ENCODE data around the gene CACFD1. TPM values are rescaled to one million over a fixed set of nuclear protein-coding genes. Genes with fewer than 3 reads are reported as not detected.
A peak's percentile ranks its signal among the peaks of the same experiment; 100 is the strongest.

The CACFD1 gene
- total and polyA plus RNA-seq, 11 donors: 8.0 to 21.9 (median 11.6) TPM

DNA sequence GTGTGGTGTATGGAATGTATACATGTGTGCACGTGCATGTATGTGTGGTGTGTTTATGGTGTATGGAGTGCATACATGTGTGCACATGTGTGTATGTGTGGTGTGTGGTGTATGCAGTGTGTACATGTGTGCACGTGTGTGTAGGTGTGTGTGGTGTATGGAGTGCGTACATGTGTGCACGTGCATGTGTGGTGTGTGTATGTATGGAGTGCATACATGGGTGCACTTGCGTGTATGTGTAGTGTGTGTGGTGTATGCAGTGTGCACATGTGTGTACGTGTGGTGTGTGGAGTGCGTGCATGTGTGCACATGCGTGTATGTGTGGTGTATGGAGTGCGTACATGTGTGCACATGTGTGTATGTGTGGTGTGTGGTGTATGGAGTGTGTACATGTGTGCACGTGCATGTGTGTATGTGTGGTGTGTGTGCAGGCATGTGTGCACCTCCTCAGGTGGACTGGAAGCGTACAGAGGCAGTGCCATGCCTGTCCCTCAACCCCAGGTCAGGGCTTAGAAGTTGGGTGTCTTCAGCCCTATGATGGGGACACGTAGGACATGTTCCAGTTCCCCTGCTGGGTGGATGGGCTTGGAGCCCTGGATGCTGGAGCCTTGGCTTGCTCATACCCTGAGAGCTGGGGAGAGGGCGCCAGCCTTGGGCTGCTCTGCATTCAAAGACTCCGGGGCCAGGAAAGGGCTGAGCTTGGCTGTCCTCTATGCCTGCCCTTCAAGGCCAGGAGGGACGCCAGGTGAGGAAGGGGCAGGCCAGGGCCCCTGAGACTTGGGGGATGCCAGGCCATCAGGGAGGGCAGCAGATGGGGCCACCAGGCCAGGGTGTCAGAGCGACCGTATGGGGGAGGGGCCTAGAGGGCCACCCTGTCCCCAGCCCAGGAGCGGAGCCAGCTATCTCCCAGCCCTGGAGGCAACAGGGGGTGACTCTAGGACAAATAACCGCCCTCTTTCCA, 52.8 kb downstream of the CACFD1 start:
- ATAC-seq (no peak), DNase-seq (peak in 2 of 5 donors; percentile 27 to 61)
- WGBS, 4 donors: 86 to 92% (median 90%) methylated on average over 17 to 19 of the region's 19 CpGs
- intact Hi-C loops (cut with DNase I): no loop called here
- H3K9me3 ChIP-seq: no peaks in the 10 kb centered on the region
- H3K27me3 ChIP-seq: no peaks in the 10 kb centered on the region
- no peak for TF ChIP-seq POLR2A (IDR thresholded peaks at IDR 0.05)
- TF ChIP-seq, protein P1, sequence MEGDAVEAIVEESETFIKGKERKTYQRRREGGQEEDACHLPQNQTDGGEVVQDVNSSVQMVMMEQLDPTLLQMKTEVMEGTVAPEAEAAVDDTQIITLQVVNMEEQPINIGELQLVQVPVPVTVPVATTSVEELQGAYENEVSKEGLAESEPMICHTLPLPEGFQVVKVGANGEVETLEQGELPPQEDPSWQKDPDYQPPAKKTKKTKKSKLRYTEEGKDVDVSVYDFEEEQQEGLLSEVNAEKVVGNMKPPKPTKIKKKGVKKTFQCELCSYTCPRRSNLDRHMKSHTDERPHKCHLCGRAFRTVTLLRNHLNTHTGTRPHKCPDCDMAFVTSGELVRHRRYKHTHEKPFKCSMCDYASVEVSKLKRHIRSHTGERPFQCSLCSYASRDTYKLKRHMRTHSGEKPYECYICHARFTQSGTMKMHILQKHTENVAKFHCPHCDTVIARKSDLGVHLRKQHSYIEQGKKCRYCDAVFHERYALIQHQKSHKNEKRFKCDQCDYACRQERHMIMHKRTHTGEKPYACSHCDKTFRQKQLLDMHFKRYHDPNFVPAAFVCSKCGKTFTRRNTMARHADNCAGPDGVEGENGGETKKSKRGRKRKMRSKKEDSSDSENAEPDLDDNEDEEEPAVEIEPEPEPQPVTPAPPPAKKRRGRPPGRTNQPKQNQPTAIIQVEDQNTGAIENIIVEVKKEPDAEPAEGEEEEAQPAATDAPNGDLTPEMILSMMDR (IDR thresholded peaks at IDR 0.05): no peak
- H3K27ac ChIP-seq: no peak overlapping the region
- no peak overlapping the region for H3K4me3 ChIP-seq
- H3K36me3 ChIP-seq: no peaks in the 10 kb centered on the region
- peaks cover 0 to 37% (median 22%) of the 10 kb centered on the region in 12 donors for H3K4me1 ChIP-seq

DNA sequence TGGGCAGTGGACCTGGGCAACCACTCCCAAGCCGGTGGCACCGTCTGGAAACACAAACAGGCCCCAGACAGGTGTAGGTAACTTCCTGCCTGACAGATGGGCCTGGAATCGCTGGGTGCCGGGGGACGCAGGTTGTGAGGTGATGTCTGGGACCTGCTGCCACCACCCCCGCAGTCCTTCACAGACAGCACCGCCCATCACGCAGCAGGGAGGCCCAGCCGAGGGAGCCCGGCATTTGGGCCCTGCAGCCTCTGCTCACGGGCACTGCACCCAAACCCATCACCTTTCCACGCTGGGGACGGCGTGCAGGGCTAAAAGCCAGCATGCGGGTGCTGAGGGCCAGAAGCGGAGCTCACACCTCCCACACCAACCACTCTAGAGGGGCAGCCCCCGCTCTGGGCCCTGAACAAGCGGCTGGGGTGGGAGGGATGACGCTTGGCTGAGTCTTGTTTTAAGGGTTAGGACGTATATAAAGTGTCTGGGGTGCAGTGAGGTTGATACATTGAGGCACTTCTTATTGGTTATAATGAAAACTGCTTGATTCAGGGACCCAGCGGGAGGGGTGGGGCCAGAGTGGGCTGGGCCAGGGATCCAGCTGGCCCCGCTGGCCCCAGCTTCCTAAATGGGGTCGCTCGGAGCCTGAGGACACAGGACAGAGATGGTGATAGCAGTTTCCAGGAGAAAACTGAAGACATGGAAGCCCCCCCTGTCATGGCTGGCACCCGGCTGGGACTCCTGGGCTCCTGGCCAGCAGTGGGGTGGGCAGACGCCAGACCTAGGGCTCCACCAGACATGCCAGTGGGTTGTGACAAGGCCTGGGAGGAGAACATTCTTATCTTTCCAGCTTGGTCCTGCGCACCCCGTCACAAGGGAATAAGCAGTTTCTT, 53.7 kb downstream of the CACFD1 start:
- Histone ChIP-seq H3K27ac (no peak overlapping the region), H3K4me3 (no peak overlapping the region), H3K27me3 (no peaks in the 10 kb centered on the region), H3K4me1 (peaks cover 0 to 37% (median 22%) of the 10 kb centered on the region in 12 donors), H3K9me3 (no peaks in the 10 kb centered on the region), H3K36me3 (no peaks in the 10 kb centered on the region)
- DNase-seq: peak in 2 of 5 donors; percentile 48 to 61
- peak in 1 of 4 donors; percentile 35 for ATAC-seq
- intact Hi-C loops (cut with DNase I): no loop called here
- WGBS, 4 donors: 65 to 73% (median 68%) methylated on average over 13 to 28 of the region's 28 CpGs
- TF ChIP-seq, protein P1 (IDR thresholded peaks at IDR 0.05): no peak
- TF ChIP-seq POLR2A (IDR thresholded peaks at IDR 0.05): no peak

DNA sequence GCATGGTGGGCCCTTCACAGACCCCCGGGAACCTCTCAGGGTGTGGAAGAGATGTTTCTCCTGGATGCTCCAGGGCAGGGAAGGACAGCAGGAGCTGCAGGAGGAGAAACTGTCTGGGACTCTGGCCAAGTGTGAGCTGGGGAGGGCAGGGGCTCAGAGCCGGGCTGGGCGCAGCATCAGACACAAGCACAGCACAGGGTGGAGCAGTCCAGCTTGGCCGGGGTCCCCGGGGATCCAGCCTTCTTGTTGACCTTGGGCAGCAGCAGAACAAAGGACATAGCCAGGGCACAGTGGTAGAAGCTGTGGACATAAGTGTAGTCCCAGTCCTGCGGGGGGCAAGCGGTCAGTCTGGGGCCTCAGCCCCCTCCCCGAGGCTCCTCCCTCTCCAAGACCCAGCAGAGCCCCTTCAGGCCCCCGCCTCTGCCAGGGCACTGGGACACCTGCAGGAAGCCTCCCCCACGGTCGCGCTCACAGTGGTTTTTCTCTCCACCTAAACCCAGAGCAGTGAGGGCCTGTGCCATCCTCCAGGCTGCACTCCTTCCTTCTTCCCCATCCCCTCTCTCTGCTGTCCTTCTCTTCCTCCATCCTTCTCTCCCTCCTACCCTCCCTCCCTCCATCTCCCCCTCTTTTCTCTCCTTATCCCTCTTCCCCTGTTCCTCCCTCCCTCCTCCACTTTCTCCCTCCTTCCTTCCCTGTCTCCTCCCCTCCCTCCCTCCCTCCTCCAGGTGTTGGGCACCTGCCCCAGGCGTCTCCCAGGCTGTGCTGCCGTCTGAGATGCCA, 54.9 kb downstream of the CACFD1 start:
- intact Hi-C loops (cut with DNase I): no loop called here
- WGBS, 4 donors: 35 to 45% (median 40%) methylated on average over 11 to 14 of the region's 14 CpGs
- H3K4me1 ChIP-seq: peaks cover 0 to 27% (median 15%) of the 10 kb centered on the region in 12 donors
- ATAC-seq (peak; percentile 53 to 71 (median 64)), DNase-seq (peak; percentile 54 to 91 (median 68))
- no peaks in the 10 kb centered on the region for H3K36me3 ChIP-seq
- no peaks in the 10 kb centered on the region for H3K27me3 ChIP-seq
- TF ChIP-seq, protein P1 (IDR thresholded peaks at IDR 0.05): no peak
- TF ChIP-seq POLR2A (IDR thresholded peaks at IDR 0.05): no peak
- no peak overlapping the region for H3K27ac ChIP-seq
- no peak overlapping the region for H3K4me3 ChIP-seq
- H3K9me3 ChIP-seq: no peaks in the 10 kb centered on the region

Data from heart left ventricle (tissue), 16 donors.